Endodermal cell (in vitro differentiated cells): ENCODE data around the gene UTP4. TPM values are rescaled to one million over a fixed set of nuclear protein-coding genes. Genes with fewer than 3 reads are reported as not detected.

Experiments used
- DNase-seq: peaks from one replicate; pipeline ENCODE4 v3.0.0-alpha.2; 2017
- H3K27ac ChIP-seq: 2 replicates; pipeline ENCODE4 v1.5.1; 2013; ENCODE audit warnings: mild to moderate bottlenecking, low read depth, low read length, moderate library complexity
- H3K27me3 ChIP-seq: 2 replicates; pipeline ENCODE4 v1.6.1; 2013; ENCODE audit warnings: mild to moderate bottlenecking, low read length, moderate library complexity; ENCODE audit not compliant: insufficient read depth, control insufficient read depth, poor library complexity, severe bottlenecking
- H3K36me3 ChIP-seq: 2 replicates; pipeline ENCODE4 v1.7.0; 2013; ENCODE audit warnings: mild to moderate bottlenecking, low read length, moderate library complexity; ENCODE audit not compliant: control insufficient read depth, insufficient read depth
- H3K4me1 ChIP-seq: one replicate; pipeline ENCODE4 v1.7.0; 2013; ENCODE audit warnings: low read length; ENCODE audit not compliant: control insufficient read depth, insufficient read depth
- H3K4me3 ChIP-seq: 2 replicates; pipeline ENCODE4 v1.5.1; 2013; ENCODE audit warnings: mild to moderate bottlenecking, low read length, moderate library complexity
- H3K9ac ChIP-seq: 2 replicates; pipeline ENCODE4 v1.6.1; 2013; ENCODE audit warnings: mild to moderate bottlenecking, low read length, moderate library complexity; ENCODE audit not compliant: poor library complexity, severe bottlenecking; ENCODE audit errors: extremely low read depth
- H3K9me3 ChIP-seq: 2 replicates; pipeline ENCODE4 v1.6.1; 2013; ENCODE audit warnings: mild to moderate bottlenecking, low read length, moderate library complexity; ENCODE audit not compliant: control insufficient read depth
- H3K27ac Mint-ChIP-seq: 2 replicates; pipeline ENCODE4 v1.8.0; 2020; ENCODE audit warnings: mixed read lengths
- H3K27me3 Mint-ChIP-seq: 2 replicates; pipeline ENCODE4 v1.8.0; 2021; ENCODE audit warnings: mild to moderate bottlenecking, mixed read lengths; ENCODE audit not compliant: insufficient read depth
- H3K36me3 Mint-ChIP-seq: 2 replicates; pipeline ENCODE4 v1.8.0; 2020; ENCODE audit warnings: low read depth, mixed read lengths
- H3K4me1 Mint-ChIP-seq: 2 replicates; pipeline ENCODE4 v1.8.0; 2020; ENCODE audit warnings: mixed read lengths
- H3K4me3 Mint-ChIP-seq: 2 replicates; pipeline ENCODE4 v1.8.0; 2020; ENCODE audit warnings: mild to moderate bottlenecking, moderate library complexity, mixed read lengths
- H3K9me3 Mint-ChIP-seq: 2 replicates; pipeline ENCODE4 v1.8.0; 2020; ENCODE audit warnings: mild to moderate bottlenecking, mixed read lengths
- CTCF ChIP-seq: fragments of 200-600 bp; sonication (generic); conservative IDR thresholded peaks from 2 replicates; pipeline ENCODE4 v1.5.0; 2021; ENCODE audit warnings: antibody characterized with exemption, mild to moderate bottlenecking
- WGBS, 2 experiments: methylation state at CpG; one replicate each; pipeline versions ENCODE4 v1.1.5 to v1.1.7; 2013; ENCODE audit warnings: missing lambda C conversion rate in 2 of 2, mixed read lengths in 1 of 2; ENCODE audit not compliant: insufficient coverage in 1 of 2, insufficient read length in 1 of 2; 5-methylcytosine and 5-hydroxymethylcytosine counted together
- total RNA-seq, 2 donors: library from RNA; stranded (reverse); fragmentation: NEBNext Ultra II Directional in 1 of 2; extraction: Animal tissue kit (Norgen Biotek cat#: 25700) in 1 of 2; gene quantifications; 2 replicates in 1 of 2; 3 replicates in 1 of 2; pipeline ENCODE4 v1.2.1, GENCODE V29; 2021

UTP4 gene
- total RNA-seq, 2 donors from 2014 or later, result 44.1 to 45.3 TPM

GRCh38 chr16:69157196-69157595 is 24.7 kb downstream of the UTP4 start:
- H3K36me3 Mint-ChIP-seq, result peaks cover 74% of the 10 kb centered on the region
- Histone ChIP-seq H3K4me1 (no peaks in the 10 kb centered on the region), H3K36me3 (peaks cover 80% of the 10 kb centered on the region), H3K9me3 (no peaks in the 10 kb centered on the region), H3K4me3 (no peak overlapping the region), H3K27ac (no peak overlapping the region), H3K9ac (no peak overlapping the region), H3K27me3 (no peaks in the 10 kb centered on the region)
- no peaks in the 10 kb centered on the region for H3K9me3 Mint-ChIP-seq
- WGBS, 2 experiments, result 89 to 100% methylated on average over 1 to 3 of the region's 3 CpGs
- DNase-seq, result no peak
- no peaks in the 10 kb centered on the region for H3K27me3 Mint-ChIP-seq
- no peaks in the 10 kb centered on the region for H3K4me1 Mint-ChIP-seq
- H3K27ac Mint-ChIP-seq, result no peak overlapping the region
- H3K4me3 Mint-ChIP-seq, result no peak overlapping the region
- no peak for TF ChIP-seq CTCF

GRCh38 chr16:69160192-69160591 is 27.7 kb downstream of the UTP4 start:
- Mint-ChIP-seq H3K27me3 (no peaks in the 10 kb centered on the region), H3K4me1 (no peaks in the 10 kb centered on the region), H3K36me3 (peaks cover 67% of the 10 kb centered on the region), H3K9me3 (no peaks in the 10 kb centered on the region), H3K27ac (no peak overlapping the region), H3K4me3 (no peak overlapping the region)
- Histone ChIP-seq H3K9me3 (no peaks in the 10 kb centered on the region), H3K4me3 (no peak overlapping the region), H3K36me3 (peaks cover 71% of the 10 kb centered on the region), H3K9ac (no peak overlapping the region), H3K27me3 (no peaks in the 10 kb centered on the region), H3K4me1 (no peaks in the 10 kb centered on the region), H3K27ac (no peak overlapping the region)
- no peak for DNase-seq
- no peak for TF ChIP-seq CTCF
- 85 to 100% methylated on average over 1 of the region's 1 CpG for WGBS, 2 experiments

GRCh38 chr16:69165584-69165983 is 33.1 kb downstream of the UTP4 start:
- Histone ChIP-seq H3K4me3 (no peak overlapping the region), H3K27ac (no peak overlapping the region), H3K9me3 (no peaks in the 10 kb centered on the region), H3K4me1 (no peaks in the 10 kb centered on the region), H3K27me3 (no peaks in the 10 kb centered on the region), H3K9ac (no peak overlapping the region), H3K36me3 (peaks cover 61% of the 10 kb centered on the region)
- no peak overlapping the region for H3K4me3 Mint-ChIP-seq
- H3K9me3 Mint-ChIP-seq, result no peaks in the 10 kb centered on the region
- H3K27ac Mint-ChIP-seq, result no peak overlapping the region
- TF ChIP-seq CTCF, result no peak
- H3K36me3 Mint-ChIP-seq, result peaks cover 62% of the 10 kb centered on the region
- DNase-seq, result no peak
- H3K27me3 Mint-ChIP-seq, result no peaks in the 10 kb centered on the region
- peaks cover 6% of the 10 kb centered on the region for H3K4me1 Mint-ChIP-seq
- WGBS, 2 experiments, result 94 to 98% methylated on average over 6 of the region's 6 CpGs
